Spleen (tissue), 7 donors: Measurements from ENCODE around the gene ZAR1.

ENCODE experiments used
- POLR2A ChIP-seq, 3 donors: fragments of 450-650 bp; IDR thresholded peaks; one replicate each; pipeline ENCODE4 v1.5.1; 2017; ENCODE audit warnings: antibody characterized with exemption in 3 of 3, mild to moderate bottlenecking in 1 of 3
- POLR2AphosphoS5 ChIP-seq, 3 donors: sonication (generic); formaldehyde crosslinking; IDR thresholded peaks; one replicate each; pipeline ENCODE4 v1.5.1; 2017; ENCODE audit warnings: antibody characterized with exemption in 3 of 3
- TF ChIP-seq, protein P1 (sequence below), 11 experiments: fragments of 200-600 bp in 7 of 11; fragments of 450-650 bp in 4 of 11; sonication (generic) in 4 of 11; IDR thresholded peaks in 8 of 11; conservative IDR thresholded peaks in 3 of 11; 1 replicate in 7 of 11; 2 replicates in 4 of 11; pipeline versions ENCODE4 v1.4.0 to v1.8.0; 2016 to 2021; ENCODE audit warnings: antibody characterized with exemption in 11 of 11, inconsistent platforms in 4 of 11, mild to moderate bottlenecking in 1 of 11
- donor health status: DM: no; HTN: no; CAD: no; lungs with moderate emphysema.
- donor health status: DM: no; HTN: no; CAD: no.
- donor health status: DM: no; HTN: no; CAD: no.

DNA sequence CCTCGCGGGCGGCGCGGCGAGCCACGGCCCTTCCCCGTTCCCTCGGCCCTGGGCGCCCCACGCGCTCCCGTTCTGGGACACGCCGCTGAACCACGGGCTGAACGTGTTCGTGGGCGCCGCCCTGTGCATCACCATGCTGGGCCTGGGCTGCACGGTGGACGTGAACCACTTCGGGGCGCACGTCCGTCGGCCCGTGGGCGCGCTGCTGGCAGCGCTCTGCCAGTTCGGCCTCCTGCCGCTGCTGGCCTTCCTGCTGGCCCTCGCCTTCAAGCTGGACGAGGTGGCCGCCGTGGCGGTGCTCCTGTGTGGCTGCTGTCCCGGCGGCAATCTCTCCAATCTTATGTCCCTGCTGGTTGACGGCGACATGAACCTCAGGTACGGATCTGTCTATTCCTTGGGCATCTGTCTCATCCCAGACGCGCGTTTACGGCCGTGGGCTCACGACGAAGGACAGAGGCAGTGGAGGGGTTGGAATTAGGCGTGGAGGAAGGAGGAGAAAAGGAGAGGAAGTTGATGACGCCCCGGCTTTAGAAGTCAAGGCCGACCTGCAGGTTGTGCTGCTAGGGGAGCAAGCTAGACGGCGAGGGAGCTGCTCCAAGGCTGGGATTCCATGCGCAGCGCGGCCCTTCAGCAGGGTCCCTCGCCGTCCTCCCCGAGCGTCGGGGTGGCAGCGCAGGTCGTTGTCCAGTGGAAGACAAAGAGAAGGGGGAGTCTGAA, 6.1 kb upstream of the ZAR1 start:
- TF ChIP-seq, protein P1, sequence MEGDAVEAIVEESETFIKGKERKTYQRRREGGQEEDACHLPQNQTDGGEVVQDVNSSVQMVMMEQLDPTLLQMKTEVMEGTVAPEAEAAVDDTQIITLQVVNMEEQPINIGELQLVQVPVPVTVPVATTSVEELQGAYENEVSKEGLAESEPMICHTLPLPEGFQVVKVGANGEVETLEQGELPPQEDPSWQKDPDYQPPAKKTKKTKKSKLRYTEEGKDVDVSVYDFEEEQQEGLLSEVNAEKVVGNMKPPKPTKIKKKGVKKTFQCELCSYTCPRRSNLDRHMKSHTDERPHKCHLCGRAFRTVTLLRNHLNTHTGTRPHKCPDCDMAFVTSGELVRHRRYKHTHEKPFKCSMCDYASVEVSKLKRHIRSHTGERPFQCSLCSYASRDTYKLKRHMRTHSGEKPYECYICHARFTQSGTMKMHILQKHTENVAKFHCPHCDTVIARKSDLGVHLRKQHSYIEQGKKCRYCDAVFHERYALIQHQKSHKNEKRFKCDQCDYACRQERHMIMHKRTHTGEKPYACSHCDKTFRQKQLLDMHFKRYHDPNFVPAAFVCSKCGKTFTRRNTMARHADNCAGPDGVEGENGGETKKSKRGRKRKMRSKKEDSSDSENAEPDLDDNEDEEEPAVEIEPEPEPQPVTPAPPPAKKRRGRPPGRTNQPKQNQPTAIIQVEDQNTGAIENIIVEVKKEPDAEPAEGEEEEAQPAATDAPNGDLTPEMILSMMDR (IDR thresholded peaks at IDR 0.05 in 8 of 11, conservative IDR thresholded peaks at IDR 0.05 in 3 of 11) = no peak
- TF ChIP-seq POLR2A (IDR thresholded peaks at IDR 0.05) (no peak), POLR2AphosphoS5 (IDR thresholded peaks at IDR 0.05) (peak in 1 of 3 donors; percentile 26)
